HG03095 (cell line): ENCODE data around the gene THPO.
A peak's percentile ranks its signal among the peaks of the same experiment; 100 is the strongest.

Experiments used
- ATAC-seq: cut with Tn5 transposase; IDR thresholded peaks from one replicate; pipeline ENCODE4 v1.9.1; 2021; ENCODE audit warnings: moderate library complexity; ENCODE audit not compliant: unreplicated experiment

Gene THPO

DNA sequence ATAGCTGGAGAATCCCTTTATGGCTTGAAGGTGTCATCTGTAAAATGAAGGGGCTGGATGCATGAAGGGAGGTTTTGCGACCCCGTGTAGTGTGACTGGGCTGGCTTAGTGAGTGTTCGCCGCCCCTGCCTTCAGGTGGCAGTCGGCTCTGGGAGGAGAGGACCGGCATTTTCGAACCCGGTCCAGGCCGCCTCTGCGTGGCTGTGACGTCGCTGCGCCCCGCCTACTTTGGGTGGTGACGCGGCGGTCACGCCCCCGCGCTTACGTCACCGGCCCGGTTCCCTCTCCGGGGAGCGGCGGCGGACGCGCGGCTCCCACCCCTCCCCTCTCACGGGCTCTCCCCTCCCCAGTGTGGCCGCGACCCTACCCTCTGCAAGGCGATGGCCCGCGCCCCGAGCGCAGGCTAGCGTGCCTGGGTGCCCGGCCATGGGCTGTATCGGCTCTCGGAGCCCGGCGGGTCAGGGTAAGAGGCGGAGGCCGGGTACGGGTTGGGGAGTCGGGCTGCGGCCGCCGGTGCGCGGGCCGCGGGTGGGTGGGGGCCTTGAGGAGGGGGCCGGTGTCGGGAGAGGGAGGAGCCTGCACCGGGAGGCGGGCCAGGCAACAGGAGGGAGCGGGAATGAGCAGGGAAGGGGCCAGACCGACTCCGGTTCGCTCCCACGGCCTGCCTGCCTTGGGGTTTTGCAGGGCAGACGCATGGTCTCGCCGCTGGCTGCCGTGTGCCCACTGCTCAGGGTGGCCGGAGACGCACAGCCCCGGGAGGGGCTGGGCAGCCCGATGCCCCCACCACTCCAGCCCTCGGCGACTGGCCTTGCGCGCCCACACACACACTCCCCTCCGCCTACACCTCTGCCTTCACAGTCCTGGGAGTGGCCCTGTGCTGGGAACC, 42.1 kb downstream of the THPO start:
- peak; percentile 83 for ATAC-seq

- no peak for ATAC-seq
These were observed 42.7 kb downstream of the THPO start for GRCh38 chr3:184335291-184335660.

DNA sequence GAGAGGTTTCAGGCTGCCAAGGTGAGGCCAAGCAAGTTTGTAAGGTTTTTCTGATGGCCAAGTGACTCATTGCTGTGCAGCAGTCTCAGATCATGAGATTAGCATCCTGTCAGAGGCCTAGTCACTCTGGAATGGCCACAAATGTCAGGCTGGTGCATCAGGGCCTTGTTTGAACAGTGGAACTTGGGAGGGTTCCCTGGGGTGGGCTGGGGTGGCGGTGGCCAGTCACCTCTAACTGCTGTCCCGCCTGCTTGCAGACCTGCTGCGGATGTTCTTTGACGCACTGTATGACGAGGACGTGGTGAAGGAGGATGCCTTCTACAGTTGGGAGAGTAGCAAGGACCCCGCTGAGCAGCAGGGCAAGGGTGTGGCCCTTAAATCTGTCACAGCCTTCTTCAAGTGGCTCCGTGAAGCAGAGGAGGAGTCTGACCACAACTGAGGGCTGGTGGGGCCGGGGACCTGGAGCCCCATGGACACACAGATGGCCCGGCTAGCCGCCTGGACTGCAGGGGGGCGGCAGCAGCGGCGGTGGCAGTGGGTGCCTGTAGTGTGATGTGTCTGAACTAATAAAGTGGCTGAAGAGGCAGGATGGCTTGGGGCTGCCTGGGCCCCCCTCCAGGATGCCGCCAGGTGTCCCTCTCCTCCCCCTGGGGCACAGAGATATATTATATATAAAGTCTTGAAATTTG, 43.4 kb downstream of the THPO start:
- no peak for ATAC-seq

GRCh38 chr3:184333700-184334099, 44.3 kb downstream of the THPO start:
- ATAC-seq = no peak

GRCh38 chr3:184333190-184333589, 44.8 kb downstream of the THPO start:
- no peak for ATAC-seq

- ATAC-seq = no peak
These were observed 45.5 kb downstream of the THPO start for GRCh38 chr3:184332370-184333090.

- ATAC-seq = no peak
These were observed 49.5 kb downstream of the THPO start for GRCh38 chr3:184328516-184328915.

DNA sequence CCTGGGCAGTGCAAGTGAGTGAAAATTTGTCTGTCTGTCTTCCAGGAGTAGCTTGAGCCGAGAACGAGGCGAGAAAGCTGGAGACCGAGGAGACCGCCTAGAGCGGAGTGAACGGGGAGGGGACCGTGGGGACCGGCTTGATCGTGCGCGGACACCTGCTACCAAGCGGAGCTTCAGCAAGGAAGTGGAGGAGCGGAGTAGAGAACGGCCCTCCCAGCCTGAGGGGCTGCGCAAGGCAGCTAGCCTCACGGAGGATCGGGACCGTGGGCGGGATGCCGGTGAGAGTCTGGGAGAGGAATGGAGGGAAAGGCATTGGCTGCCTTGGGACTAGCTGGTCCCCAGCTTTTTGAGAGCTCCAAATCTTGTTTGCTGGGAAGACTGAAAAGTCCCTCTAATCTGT, 50.8 kb downstream of the THPO start:
- ATAC-seq = no peak

DNA sequence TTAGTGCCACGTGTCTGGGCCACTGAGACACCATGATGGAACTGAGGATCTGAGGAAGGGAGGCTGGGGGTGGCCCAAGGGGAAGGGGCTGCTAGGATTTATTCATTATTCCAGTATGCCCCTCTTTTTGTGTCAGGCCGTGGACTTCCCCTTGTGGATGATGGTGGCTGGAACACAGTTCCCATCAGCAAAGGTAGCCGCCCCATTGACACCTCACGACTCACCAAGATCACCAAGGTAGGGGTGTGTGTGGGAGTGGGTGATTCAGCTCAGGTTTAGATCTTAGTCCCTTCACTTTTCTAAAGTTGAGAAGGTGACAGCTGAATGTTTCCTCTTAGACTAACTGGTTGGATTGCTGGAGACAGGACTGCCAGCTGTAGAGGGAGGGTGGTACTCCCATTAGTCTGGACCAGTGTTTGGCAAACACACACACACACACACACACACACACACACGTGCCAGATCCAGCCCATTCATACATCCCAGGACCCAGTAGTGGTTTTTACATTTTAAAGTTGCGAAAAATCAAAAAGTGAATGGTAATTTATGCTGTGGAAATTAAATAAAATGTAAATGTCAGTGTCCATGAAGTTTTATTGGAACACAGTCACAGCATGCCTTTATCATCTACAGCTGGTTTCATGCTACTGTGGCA, 52.2 kb downstream of the THPO start:
- ATAC-seq = no peak

- ATAC-seq = no peak
These were observed 52.7 kb downstream of the THPO start for GRCh38 chr3:184325269-184325668.

GRCh38 chr3:184323696-184324095, 54.3 kb downstream of the THPO start:
- ATAC-seq = no peak

GRCh38 chr3:184322731-184323487, 55.1 kb downstream of the THPO start:
- ATAC-seq = no peak
